ENCODE measurements around the gene STRIT1. TPM values are rescaled to one million over a fixed set of nuclear protein-coding genes. Genes with fewer than 3 reads are reported as not detected.

The STRIT1 gene
- total RNA-seq, 1 donor from 2014 or later = not detected

DNA sequence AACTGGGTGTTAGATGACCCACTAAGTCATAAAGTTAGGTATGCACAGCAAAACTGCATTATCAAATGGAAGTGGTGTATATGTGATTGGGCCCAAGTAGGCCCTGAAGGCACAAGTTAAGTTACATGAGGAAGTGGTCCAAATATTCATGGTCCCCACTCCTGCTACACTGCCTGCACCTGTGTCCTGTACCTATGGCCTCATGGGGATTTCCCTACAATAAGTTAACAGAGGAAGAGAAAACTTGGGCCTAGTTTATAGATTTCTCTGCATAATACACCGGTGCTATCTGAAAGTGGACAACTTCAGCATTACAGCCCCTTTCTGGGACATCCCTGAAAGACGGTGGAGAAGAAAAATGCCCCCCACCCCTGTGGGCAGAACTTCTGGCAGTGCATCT lies 41.5 kb downstream of the STRIT1 start:
- Mint-ChIP-seq H3K9me3 (ENCODE audit: unreplicated experiment) (peaks cover 1% of the 10 kb centered on the region), H3K27ac (ENCODE audit: unreplicated experiment) (no peak overlapping the region), H3K36me3 (ENCODE audit: unreplicated experiment) (no peaks in the 10 kb centered on the region), H3K27me3 (ENCODE audit: unreplicated experiment) (no peaks in the 10 kb centered on the region), H3K4me3 (ENCODE audit: unreplicated experiment) (no peak overlapping the region), H3K4me1 (ENCODE audit: low read depth, unreplicated experiment) (no peaks in the 10 kb centered on the region)
- TF ChIP-seq, protein P1, sequence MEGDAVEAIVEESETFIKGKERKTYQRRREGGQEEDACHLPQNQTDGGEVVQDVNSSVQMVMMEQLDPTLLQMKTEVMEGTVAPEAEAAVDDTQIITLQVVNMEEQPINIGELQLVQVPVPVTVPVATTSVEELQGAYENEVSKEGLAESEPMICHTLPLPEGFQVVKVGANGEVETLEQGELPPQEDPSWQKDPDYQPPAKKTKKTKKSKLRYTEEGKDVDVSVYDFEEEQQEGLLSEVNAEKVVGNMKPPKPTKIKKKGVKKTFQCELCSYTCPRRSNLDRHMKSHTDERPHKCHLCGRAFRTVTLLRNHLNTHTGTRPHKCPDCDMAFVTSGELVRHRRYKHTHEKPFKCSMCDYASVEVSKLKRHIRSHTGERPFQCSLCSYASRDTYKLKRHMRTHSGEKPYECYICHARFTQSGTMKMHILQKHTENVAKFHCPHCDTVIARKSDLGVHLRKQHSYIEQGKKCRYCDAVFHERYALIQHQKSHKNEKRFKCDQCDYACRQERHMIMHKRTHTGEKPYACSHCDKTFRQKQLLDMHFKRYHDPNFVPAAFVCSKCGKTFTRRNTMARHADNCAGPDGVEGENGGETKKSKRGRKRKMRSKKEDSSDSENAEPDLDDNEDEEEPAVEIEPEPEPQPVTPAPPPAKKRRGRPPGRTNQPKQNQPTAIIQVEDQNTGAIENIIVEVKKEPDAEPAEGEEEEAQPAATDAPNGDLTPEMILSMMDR (IDR thresholded peaks at IDR 0.05; ENCODE audit: partially characterized antibody, unreplicated experiment) = no peak
- no peak for DNase-seq

DNA sequence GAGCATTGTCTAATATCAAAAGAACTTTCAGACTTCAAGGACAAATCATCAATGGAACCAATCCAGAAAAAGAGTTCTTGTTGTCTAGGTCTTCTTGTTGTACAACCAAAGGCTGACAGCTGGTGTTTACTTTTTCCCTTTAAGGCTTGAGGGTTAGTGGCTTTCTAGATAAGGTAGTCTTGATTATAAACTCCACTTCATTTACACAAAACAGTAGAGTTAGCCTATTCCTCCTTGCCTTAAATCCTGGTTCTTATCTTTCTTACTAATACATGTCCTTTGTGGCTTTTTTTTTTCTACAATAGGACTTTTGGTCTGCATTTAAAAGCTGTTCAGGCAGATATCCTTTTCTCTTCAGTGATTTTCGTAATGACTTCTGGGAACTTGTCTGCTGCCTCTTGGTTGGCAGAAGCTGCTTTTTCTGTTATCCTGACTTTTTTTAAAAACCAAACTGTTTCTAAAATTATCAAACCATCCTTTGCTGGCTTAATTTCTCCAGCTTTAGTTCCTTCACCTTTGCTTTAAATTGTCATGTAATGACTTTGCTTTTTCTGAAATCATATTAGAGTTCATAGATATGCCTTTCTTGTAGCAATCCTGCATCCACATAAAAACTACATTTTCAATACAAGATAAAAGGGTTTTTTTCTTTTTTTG lies 44.8 kb downstream of the STRIT1 start:
- H3K27me3 Mint-ChIP-seq (ENCODE audit: unreplicated experiment) = no peaks in the 10 kb centered on the region
- H3K4me1 Mint-ChIP-seq (ENCODE audit: low read depth, unreplicated experiment) = no peaks in the 10 kb centered on the region
- no peak for DNase-seq
- TF ChIP-seq, protein P1 (IDR thresholded peaks at IDR 0.05; ENCODE audit: partially characterized antibody, unreplicated experiment) = no peak
- no peak overlapping the region for H3K4me3 Mint-ChIP-seq (ENCODE audit: unreplicated experiment)
- H3K27ac Mint-ChIP-seq (ENCODE audit: unreplicated experiment) = no peak overlapping the region
- H3K36me3 Mint-ChIP-seq (ENCODE audit: unreplicated experiment) = no peaks in the 10 kb centered on the region
- H3K9me3 Mint-ChIP-seq (ENCODE audit: unreplicated experiment) = peaks cover 1% of the 10 kb centered on the region

DNA sequence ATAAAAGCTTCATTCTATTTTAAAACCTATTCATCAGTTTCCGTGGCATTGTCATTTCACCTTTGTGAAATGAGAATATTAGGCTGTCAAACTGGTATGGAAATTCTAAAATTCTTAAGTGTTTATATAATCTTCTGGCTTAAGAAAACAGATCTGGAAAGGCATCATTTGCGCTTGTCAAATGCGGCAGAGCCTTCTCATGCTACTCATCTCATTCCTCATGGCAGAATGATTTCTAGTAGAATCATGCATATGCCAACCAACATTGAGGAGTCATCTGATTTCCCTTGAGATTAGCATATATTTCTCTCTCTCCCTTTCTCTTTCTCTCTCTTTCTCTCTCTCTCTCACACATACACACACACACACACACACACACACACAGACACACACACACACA lies 48.8 kb downstream of the STRIT1 start:
- Mint-ChIP-seq H3K27me3 (ENCODE audit: unreplicated experiment) (no peaks in the 10 kb centered on the region), H3K4me1 (ENCODE audit: low read depth, unreplicated experiment) (no peaks in the 10 kb centered on the region), H3K27ac (ENCODE audit: unreplicated experiment) (no peak overlapping the region), H3K9me3 (ENCODE audit: unreplicated experiment) (peaks cover 1% of the 10 kb centered on the region), H3K4me3 (ENCODE audit: unreplicated experiment) (no peak overlapping the region), H3K36me3 (ENCODE audit: unreplicated experiment) (no peaks in the 10 kb centered on the region)
- DNase-seq = no peak
- TF ChIP-seq, protein P1 (IDR thresholded peaks at IDR 0.05; ENCODE audit: partially characterized antibody, unreplicated experiment) = no peak

DNA sequence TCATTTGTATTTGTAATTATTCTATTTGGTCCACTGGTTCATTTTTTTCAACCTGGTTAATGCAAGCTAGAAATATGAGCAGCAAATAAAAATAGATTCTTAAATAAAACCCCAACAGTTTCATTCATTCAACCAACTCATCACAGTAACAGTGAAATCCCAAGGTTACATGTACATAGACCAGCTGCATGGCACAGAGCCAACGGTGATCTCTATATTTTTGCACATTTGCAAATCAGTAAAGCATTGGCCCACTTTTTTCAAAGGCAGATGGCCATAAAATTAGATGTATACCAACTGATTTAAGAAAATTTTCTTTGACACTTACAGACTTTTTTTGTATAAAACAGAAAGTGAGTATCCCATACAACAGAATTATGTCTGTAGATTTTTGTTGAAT lies 49.3 kb downstream of the STRIT1 start:
- H3K27me3 Mint-ChIP-seq (ENCODE audit: unreplicated experiment) = no peaks in the 10 kb centered on the region
- no peak for DNase-seq
- peaks cover 1% of the 10 kb centered on the region for H3K9me3 Mint-ChIP-seq (ENCODE audit: unreplicated experiment)
- H3K4me3 Mint-ChIP-seq (ENCODE audit: unreplicated experiment) = no peak overlapping the region
- no peaks in the 10 kb centered on the region for H3K36me3 Mint-ChIP-seq (ENCODE audit: unreplicated experiment)
- TF ChIP-seq, protein P1 (IDR thresholded peaks at IDR 0.05; ENCODE audit: partially characterized antibody, unreplicated experiment) = no peak
- no peaks in the 10 kb centered on the region for H3K4me1 Mint-ChIP-seq (ENCODE audit: low read depth, unreplicated experiment)
- no peak overlapping the region for H3K27ac Mint-ChIP-seq (ENCODE audit: unreplicated experiment)

DNA sequence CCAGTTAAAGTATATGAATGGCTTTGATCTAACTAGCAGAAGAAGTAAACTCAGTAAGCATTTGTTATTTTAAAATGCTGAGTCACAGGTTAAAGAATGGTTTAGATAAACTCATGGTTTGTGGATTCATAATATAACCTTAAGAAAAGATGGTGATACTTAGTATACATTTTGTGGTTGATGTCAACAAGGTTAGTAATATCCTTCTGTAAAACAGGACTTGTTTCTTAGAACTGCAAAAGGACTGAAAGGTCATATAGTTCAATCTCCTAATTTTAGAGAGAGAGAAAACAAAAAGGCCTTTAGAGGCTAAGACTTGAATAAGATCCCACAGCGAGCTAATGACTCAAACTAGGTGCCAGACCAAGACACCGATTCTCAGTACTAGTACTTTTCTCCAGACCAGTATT lies 50.0 kb downstream of the STRIT1 start:
- H3K9me3 Mint-ChIP-seq (ENCODE audit: unreplicated experiment) = peaks cover 1% of the 10 kb centered on the region
- no peaks in the 10 kb centered on the region for H3K4me1 Mint-ChIP-seq (ENCODE audit: low read depth, unreplicated experiment)
- TF ChIP-seq, protein P1 (IDR thresholded peaks at IDR 0.05; ENCODE audit: partially characterized antibody, unreplicated experiment) = no peak
- no peak overlapping the region for H3K27ac Mint-ChIP-seq (ENCODE audit: unreplicated experiment)
- no peaks in the 10 kb centered on the region for H3K27me3 Mint-ChIP-seq (ENCODE audit: unreplicated experiment)
- DNase-seq = no peak
- H3K36me3 Mint-ChIP-seq (ENCODE audit: unreplicated experiment) = peaks cover 5% of the 10 kb centered on the region
- H3K4me3 Mint-ChIP-seq (ENCODE audit: unreplicated experiment) = no peak overlapping the region
